WTC11 (cell line): ENCODE data around the gene GAL3ST3.

Source experiments
- CBFB ChIP-seq: sonication (generic); formaldehyde crosslinking; IDR thresholded peaks from 2 replicates; pipeline ENCODE4 v1.8.1; 2022; ENCODE audit warnings: mild to moderate bottlenecking, low read depth, missing genetic modification reagents
- FOXJ3 ChIP-seq: sonication (generic); formaldehyde crosslinking; IDR thresholded peaks from 2 replicates; pipeline ENCODE4 v1.9.0; 2021; ENCODE audit warnings: missing genetic modification reagents, mild to moderate bottlenecking, borderline replicate concordance
- GABPB1 ChIP-seq: sonication (generic); formaldehyde crosslinking; IDR thresholded peaks from 2 replicates; pipeline ENCODE4 v1.8.1; 2023; ENCODE audit warnings: mild to moderate bottlenecking, missing genetic modification reagents
- KAT7 ChIP-seq: sonication (generic); formaldehyde crosslinking; IDR thresholded peaks from 2 replicates; pipeline ENCODE4 v1.8.1; 2023; ENCODE audit warnings: missing genetic modification reagents, mild to moderate bottlenecking, borderline replicate concordance
- NR2C2 ChIP-seq: sonication (generic); formaldehyde crosslinking; IDR thresholded peaks from 2 replicates; pipeline ENCODE4 v1.8.0; 2022; ENCODE audit warnings: mild to moderate bottlenecking, missing genetic modification reagents
- SP1 ChIP-seq: sonication (generic); formaldehyde crosslinking; conservative IDR thresholded peaks from 2 replicates; pipeline ENCODE4 v1.8.1; 2022; ENCODE audit warnings: missing genetic modification reagents
- TCF7 ChIP-seq: sonication (generic); formaldehyde crosslinking; IDR thresholded peaks from 2 replicates; pipeline ENCODE4 v1.8.0; 2022; ENCODE audit warnings: mild to moderate bottlenecking, low read depth, missing genetic modification reagents, moderate library complexity
- TEAD1 ChIP-seq: sonication (generic); formaldehyde crosslinking; IDR thresholded peaks from 2 replicates; pipeline ENCODE4 v1.8.0; 2022; ENCODE audit warnings: mild to moderate bottlenecking, missing genetic modification reagents
- TF ChIP-seq, protein P1 (sequence below): fragments of 250-450 bp; sonication (Bioruptor Pico); IDR thresholded peaks from 2 replicates; pipeline ENCODE4 v2.1.2; 2022; ENCODE audit warnings: mild to moderate bottlenecking, moderate library complexity
- TF ChIP-seq, protein P2 (sequence below): sonication (generic); formaldehyde crosslinking; IDR thresholded peaks from 2 replicates; pipeline ENCODE4 v1.8.0; 2022; ENCODE audit warnings: missing genetic modification reagents
- TF ChIP-seq, protein P3 (sequence below): fragments of 200-600 bp; IDR thresholded peaks from 2 replicates; pipeline ENCODE4 v1.8.0; 2022; ENCODE audit warnings: antibody characterized with exemption

DNA sequence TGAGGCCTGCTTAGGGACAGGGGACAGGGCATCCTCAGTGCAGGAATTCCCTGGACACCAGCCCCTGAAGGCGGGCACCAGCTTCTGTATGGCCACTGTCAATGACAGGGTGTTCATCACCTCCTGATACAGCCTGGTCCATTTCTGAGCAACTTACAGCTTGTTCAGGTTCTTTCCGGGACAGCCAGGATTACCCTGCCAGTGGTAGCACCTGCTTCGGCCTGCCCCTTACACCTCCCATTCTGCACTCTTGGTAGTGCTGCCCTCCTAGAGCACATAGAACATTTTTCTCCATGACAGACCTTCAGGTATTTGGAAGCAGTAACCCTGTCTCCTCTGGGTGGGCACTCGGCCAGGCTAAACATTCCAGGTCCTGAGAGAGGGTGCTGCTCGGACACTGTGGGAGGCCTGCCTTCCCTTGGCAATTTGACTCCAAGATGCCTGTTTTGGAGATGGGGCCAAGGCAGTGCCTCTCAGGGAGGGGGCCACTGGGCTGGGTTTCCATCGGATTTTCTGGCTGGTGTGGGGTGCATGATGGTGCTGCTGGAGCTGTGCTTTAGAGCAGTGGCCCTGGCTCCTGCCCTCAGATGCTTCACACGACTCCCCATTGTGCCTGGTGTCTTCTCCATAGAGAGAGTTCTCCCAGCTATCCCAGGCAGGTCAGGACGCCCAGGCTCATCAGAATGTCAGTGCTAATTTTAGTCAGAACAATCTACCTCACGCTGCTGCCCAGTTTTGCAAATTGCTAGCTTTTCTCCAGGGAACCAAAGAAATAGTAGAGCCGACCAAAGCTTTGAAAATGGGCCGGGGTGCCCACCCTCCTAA, 1.2 kb downstream of the GAL3ST3 start:
- TF ChIP-seq, protein P1, sequence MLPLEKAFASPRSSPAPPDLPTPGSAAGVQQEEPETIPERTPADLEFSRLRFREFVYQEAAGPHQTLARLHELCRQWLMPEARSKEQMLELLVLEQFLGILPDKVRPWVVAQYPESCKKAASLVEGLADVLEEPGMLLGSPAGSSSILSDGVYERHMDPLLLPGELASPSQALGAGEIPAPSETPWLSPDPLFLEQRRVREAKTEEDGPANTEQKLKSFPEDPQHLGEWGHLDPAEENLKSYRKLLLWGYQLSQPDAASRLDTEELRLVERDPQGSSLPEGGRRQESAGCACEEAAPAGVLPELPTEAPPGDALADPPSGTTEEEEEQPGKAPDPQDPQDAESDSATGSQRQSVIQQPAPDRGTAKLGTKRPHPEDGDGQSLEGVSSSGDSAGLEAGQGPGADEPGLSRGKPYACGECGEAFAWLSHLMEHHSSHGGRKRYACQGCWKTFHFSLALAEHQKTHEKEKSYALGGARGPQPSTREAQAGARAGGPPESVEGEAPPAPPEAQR (CRISPR knock-in tag): no peak
- TF ChIP-seq, protein P2, sequence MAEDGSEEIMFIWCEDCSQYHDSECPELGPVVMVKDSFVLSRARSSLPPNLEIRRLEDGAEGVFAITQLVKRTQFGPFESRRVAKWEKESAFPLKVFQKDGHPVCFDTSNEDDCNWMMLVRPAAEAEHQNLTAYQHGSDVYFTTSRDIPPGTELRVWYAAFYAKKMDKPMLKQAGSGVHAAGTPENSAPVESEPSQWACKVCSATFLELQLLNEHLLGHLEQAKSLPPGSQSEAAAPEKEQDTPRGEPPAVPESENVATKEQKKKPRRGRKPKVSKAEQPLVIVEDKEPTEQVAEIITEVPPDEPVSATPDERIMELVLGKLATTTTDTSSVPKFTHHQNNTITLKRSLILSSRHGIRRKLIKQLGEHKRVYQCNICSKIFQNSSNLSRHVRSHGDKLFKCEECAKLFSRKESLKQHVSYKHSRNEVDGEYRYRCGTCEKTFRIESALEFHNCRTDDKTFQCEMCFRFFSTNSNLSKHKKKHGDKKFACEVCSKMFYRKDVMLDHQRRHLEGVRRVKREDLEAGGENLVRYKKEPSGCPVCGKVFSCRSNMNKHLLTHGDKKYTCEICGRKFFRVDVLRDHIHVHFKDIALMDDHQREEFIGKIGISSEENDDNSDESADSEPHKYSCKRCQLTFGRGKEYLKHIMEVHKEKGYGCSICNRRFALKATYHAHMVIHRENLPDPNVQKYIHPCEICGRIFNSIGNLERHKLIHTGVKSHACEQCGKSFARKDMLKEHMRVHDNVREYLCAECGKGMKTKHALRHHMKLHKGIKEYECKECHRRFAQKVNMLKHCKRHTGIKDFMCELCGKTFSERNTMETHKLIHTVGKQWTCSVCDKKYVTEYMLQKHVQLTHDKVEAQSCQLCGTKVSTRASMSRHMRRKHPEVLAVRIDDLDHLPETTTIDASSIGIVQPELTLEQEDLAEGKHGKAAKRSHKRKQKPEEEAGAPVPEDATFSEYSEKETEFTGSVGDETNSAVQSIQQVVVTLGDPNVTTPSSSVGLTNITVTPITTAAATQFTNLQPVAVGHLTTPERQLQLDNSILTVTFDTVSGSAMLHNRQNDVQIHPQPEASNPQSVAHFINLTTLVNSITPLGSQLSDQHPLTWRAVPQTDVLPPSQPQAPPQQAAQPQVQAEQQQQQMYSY: no peak
- TF ChIP-seq TEAD1 (CRISPR knock-in tag) (no peak), TCF7 (CRISPR knock-in tag) (no peak), SP1 (CRISPR knock-in tag) (no peak), KAT7 (CRISPR knock-in tag) (no peak), GABPB1 (CRISPR knock-in tag) (no peak), FOXJ3 (CRISPR knock-in tag) (no peak), CBFB (no peak), NR2C2 (CRISPR knock-in tag) (no peak)
- TF ChIP-seq, protein P3, sequence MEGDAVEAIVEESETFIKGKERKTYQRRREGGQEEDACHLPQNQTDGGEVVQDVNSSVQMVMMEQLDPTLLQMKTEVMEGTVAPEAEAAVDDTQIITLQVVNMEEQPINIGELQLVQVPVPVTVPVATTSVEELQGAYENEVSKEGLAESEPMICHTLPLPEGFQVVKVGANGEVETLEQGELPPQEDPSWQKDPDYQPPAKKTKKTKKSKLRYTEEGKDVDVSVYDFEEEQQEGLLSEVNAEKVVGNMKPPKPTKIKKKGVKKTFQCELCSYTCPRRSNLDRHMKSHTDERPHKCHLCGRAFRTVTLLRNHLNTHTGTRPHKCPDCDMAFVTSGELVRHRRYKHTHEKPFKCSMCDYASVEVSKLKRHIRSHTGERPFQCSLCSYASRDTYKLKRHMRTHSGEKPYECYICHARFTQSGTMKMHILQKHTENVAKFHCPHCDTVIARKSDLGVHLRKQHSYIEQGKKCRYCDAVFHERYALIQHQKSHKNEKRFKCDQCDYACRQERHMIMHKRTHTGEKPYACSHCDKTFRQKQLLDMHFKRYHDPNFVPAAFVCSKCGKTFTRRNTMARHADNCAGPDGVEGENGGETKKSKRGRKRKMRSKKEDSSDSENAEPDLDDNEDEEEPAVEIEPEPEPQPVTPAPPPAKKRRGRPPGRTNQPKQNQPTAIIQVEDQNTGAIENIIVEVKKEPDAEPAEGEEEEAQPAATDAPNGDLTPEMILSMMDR: no peak
